Measurements from ENCODE around the gene TLCD3B.

- TF ChIP-seq CTCF (conservative IDR thresholded peaks at IDR 0.05; ENCODE audit: low read length) (no peak), EZH2phosphoT487 (IDR thresholded peaks at IDR 0.05; ENCODE audit: borderline replicate concordance, low read depth, low read length) (no peak)
Measured at GRCh38 chr16:30049871-30050270, 18.8 kb upstream of the TLCD3B start.
